ENCODE results near the gene MOB3B.

The MOB3B gene

DNA sequence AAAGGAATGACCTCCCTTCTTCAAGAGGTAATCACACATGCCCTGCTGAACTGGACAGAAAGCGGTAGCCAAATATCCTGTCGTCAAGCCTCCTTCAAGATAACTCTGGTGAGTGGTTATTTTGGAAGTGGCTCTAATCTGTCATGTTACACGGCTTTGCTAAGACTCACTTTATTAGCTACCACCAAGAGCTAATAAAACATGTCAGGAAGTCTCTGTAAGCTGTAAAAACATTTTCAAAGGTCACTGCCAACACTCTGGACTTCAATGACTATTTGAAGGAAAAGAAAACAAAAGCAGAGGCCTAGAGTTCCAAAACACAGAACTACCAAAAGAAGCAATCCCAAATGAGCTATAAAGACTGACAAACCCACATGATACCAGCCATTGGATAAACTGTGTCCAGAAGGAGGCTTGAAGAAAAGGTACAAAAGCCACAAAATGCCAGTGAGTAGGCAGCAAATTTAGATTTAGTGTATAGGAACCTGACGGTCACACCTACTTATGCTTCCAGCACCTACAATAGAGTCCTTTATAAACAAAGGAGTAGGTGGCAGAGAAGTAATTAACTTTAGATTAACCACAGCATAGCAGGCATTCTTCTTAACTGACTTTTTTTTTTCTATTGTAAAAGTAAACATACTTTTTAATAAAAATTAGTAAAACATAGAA lies 135.3 kb downstream of the MOB3B start:
- TF ChIP-seq TAF1 (IDR thresholded peaks at IDR 0.05; ENCODE audit: borderline replicate concordance, insufficient read depth, low read length) = no peak
- TF ChIP-seq, protein P1, sequence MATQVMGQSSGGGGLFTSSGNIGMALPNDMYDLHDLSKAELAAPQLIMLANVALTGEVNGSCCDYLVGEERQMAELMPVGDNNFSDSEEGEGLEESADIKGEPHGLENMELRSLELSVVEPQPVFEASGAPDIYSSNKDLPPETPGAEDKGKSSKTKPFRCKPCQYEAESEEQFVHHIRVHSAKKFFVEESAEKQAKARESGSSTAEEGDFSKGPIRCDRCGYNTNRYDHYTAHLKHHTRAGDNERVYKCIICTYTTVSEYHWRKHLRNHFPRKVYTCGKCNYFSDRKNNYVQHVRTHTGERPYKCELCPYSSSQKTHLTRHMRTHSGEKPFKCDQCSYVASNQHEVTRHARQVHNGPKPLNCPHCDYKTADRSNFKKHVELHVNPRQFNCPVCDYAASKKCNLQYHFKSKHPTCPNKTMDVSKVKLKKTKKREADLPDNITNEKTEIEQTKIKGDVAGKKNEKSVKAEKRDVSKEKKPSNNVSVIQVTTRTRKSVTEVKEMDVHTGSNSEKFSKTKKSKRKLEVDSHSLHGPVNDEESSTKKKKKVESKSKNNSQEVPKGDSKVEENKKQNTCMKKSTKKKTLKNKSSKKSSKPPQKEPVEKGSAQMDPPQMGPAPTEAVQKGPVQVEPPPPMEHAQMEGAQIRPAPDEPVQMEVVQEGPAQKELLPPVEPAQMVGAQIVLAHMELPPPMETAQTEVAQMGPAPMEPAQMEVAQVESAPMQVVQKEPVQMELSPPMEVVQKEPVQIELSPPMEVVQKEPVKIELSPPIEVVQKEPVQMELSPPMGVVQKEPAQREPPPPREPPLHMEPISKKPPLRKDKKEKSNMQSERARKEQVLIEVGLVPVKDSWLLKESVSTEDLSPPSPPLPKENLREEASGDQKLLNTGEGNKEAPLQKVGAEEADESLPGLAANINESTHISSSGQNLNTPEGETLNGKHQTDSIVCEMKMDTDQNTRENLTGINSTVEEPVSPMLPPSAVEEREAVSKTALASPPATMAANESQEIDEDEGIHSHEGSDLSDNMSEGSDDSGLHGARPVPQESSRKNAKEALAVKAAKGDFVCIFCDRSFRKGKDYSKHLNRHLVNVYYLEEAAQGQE (IDR thresholded peaks at IDR 0.05; ENCODE audit: insufficient read depth in 1 of 2, low read depth in 2 of 2, low read length in 2 of 2) = no peak
- TF ChIP-seq FOXP2 (optimal IDR thresholded peaks at IDR 0.05; ENCODE audit: borderline replicate concordance, extremely low read depth, extremely low read length, insufficient read depth) = no peak
- TF ChIP-seq POLR2AphosphoS5 (IDR thresholded peaks at IDR 0.05; ENCODE audit: low read depth, low read length) = no peak
- TF ChIP-seq SIN3A (IDR thresholded peaks at IDR 0.05; ENCODE audit: borderline replicate concordance, insufficient read depth, low read length) = no peak

DNA sequence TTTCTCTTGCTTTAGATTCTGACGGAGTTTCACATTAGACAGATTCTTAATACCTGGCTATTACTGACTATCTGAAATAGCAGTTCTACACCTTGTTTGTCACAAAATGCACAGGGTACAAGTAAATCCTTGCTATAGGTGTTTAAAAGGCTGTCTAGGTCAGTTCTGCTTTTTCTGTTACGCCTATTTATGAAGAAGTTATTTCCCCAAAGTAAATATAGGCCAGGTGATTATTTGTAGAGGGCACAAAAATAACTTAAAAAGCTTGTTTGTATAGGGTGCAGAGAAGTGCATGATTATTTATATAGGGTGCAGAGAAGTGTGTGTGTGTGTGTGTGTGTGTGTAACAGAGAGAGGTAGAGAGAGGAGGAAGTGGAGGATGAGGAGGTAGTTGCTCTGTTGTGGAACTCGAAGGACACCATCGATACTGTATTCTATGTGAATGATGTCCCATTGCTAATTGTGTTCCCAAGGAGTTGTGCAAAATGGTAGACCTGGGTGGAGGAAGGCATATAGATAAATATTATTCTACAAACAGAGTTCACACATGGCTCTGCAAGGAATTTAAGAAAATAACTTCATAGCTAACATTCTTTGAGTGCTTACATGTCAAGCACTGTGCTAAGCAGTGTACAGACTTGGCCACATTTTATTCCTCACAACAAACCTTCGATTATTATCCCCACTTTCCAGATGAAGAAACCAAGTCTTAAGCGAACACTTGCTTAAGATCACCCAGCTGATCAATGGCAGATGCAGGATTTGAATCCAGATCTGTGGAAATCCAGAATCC lies 136.4 kb downstream of the MOB3B start:
- TF ChIP-seq, protein P1 (IDR thresholded peaks at IDR 0.05; ENCODE audit: insufficient read depth in 1 of 2, low read depth in 2 of 2, low read length in 2 of 2) = no peak
- TF ChIP-seq SIN3A (IDR thresholded peaks at IDR 0.05; ENCODE audit: borderline replicate concordance, insufficient read depth, low read length) (no peak), FOXP2 (optimal IDR thresholded peaks at IDR 0.05; ENCODE audit: borderline replicate concordance, extremely low read depth, extremely low read length, insufficient read depth) (no peak)

- TF ChIP-seq FOXP2 (optimal IDR thresholded peaks at IDR 0.05; ENCODE audit: borderline replicate concordance, extremely low read depth, extremely low read length, insufficient read depth) (no peak), POLR2AphosphoS5 (IDR thresholded peaks at IDR 0.05; ENCODE audit: low read depth, low read length) (no peak), TAF1 (IDR thresholded peaks at IDR 0.05; ENCODE audit: borderline replicate concordance, insufficient read depth, low read length) (no peak), SIN3A (IDR thresholded peaks at IDR 0.05; ENCODE audit: borderline replicate concordance, insufficient read depth, low read length) (no peak)
- TF ChIP-seq, protein P1 (IDR thresholded peaks at IDR 0.05; ENCODE audit: insufficient read depth in 1 of 2, low read depth in 2 of 2, low read length in 2 of 2) = no peak
Observed at GRCh38 chr9:27392451-27392850, 137.2 kb downstream of the MOB3B start.

GRCh38 chr9:27391040-27391895 lies 138.3 kb downstream of the MOB3B start:
- TF ChIP-seq SIN3A (IDR thresholded peaks at IDR 0.05; ENCODE audit: borderline replicate concordance, insufficient read depth, low read length) = no peak
- no peak for TF ChIP-seq FOXP2 (optimal IDR thresholded peaks at IDR 0.05; ENCODE audit: borderline replicate concordance, extremely low read depth, extremely low read length, insufficient read depth)
- no peak for TF ChIP-seq POLR2AphosphoS5 (IDR thresholded peaks at IDR 0.05; ENCODE audit: low read depth, low read length)
- TF ChIP-seq, protein P1 (IDR thresholded peaks at IDR 0.05; ENCODE audit: insufficient read depth in 1 of 2, low read depth in 2 of 2, low read length in 2 of 2) = no peak
- no peak for TF ChIP-seq TAF1 (IDR thresholded peaks at IDR 0.05; ENCODE audit: borderline replicate concordance, insufficient read depth, low read length)

All from PFSK-1 (cell line).